Measurements from ENCODE around the gene OBSCN.
"Not testable (repeated sequence)": the region's sequence is repeated elsewhere in the genome, so short reads cannot be mapped to it uniquely, and the experiment has no call there.

The OBSCN gene

DNA sequence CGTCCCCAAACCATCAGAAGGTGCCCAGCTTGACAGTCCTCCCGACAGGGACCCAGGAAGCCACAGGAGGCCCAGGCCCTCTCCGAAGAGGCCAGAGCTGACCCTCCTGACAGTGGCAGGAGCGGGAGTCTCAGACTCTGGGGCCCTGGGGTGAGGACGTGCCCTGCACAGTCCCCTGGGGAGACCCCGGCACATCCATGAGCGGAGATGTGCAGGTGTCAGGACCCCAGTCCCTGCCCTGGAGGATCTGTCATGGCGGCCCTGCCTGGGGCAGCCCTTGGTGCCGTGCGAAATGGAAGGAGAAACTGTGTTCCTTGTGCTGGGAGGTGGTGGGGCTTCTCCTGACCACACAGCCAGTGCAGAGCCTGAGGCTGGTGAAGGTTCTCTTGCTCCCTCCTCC lies 55.8 kb downstream of the OBSCN start:
- no peak for DNase-seq

DNA sequence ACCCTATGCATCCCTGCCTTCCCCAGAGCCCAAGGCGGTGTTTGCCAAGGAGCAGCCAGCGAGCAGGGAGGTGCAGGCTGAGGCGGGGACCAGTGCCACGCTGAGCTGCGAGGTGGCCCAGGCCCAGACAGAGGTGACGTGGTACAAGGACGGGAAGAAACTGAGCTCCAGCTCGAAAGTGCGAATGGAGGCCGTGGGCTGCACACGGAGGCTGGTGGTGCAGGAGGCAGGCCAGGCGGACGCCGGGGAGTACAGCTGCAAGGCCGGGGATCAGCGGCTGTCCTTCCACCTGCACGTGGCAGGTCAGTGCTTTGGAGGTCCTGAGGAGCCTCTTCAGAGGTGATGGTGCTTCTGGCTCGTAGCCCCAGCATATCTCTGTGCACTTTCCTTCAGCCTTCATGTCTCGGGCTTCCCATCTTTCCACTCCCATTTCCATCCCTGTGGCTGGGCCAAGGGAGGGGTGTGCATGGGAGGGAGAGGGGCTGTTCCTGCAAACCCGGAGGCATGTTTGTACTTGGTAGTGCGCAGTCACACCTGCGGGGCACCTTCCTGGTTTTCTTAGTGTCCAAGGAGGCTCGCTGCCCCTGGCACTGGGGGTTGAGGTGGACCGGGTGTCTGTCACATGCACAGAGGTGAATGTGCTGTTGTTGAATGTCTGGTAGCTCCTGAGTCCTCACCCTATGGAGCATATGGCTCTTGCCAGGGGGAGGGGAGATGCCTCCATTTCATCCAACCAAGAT lies 56.4 kb downstream of the OBSCN start:
- DNase-seq: no peak

DNA sequence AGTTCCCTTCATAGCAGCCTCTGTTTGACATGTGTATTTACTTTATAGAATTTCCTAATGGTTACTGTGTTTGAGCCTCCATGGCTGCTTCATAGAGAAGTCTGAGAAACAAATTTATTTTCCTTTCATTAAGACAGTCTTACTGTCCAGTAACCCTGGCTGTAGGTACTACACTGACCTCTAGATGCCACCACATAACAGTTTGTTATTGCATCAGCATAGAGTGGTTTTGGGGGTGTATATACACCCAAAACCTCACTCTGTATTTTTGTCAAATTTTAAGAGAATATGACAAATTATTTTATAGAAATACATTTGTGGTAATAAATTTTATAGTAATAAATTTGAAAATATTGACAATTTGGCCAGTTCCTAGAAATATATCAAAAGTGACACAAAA lies 57.3 kb downstream of the OBSCN start:
- DNase-seq: no peak

DNA sequence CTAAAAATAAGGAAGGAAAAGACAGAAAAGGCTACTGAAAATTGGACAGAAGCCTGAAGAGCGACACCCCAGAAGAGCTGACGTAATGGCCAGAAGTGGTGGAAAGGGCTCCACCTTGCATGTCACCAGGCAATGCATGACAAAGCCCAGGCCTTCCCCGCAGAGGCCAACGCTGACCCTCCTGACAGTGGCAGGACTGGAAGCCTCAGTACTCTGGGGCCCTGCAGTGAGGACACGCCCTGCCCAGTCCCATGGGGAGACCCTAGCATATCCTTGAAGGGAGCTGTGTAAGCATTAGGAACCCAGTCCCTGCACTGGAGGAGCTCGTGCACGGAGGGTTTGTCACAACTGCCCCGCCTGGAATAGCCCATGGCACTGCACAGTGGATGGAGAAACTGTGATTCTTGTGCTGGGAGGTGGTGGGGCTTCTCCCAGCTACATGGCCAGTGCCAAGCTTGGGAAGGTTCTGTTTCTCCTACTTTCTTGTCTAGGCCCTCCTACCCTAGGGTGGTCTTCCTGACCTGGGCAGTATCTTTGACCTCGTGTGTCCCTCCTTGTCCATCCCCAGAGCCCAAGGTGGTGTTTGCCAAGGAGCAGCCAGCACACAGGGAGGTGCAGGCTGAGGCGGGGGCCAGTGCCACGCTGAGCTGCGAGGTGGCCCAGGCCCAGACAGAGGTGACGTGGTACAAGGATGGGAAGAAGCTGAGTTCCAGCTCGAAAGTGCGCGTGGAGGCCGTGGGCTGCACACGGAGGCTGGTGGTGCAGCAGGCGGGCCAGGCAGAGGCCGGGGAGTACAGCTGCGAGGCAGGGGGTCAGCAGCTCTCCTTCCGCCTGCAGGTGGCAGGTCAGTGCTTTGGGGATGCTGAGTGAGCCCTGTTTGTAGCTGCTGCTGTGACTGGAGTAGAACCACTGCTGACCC lies 60.4 kb downstream of the OBSCN start:
- no peak for DNase-seq

DNA sequence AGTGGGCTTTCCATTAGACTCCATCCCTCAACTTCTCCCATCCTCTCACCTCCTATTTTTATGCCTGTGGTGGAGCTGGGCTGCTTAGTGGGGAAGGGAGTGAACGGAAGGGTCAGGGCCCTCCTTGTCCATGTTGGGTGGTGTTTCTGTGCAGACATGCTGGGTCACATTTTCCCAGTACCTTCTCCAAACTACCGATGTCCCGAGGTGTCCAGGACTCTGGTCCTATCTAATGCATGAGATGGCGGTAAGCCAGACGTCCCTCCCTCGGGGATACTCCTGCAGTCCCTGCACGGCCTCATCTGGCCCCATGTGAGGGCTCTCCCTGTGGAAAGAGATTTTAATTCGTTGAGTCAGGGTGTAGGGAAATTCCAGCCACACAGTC lies 61.0 kb downstream of the OBSCN start:
- DNase-seq: no peak

DNA sequence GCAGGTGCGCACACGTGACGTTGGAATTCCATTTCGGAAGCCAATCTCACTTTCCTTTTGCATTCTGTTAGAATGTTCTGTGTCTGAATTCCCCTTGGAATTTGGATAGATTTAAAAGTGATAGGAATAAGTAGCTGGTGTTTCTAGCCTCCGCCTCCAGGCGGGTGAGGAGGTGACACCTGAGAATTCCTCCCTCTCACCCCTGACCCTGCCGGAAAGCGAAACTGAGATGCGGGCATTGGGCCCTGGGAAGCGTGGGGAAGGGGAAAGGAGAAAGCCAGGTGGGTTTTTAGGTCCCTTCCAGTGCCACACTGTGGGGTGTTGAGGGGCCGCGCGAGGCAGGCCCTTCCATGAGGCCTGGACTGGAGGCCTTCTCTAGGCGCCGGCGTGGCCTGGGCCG lies 61.6 kb downstream of the OBSCN start:
- DNase-seq: not testable (repeated sequence)

DNA sequence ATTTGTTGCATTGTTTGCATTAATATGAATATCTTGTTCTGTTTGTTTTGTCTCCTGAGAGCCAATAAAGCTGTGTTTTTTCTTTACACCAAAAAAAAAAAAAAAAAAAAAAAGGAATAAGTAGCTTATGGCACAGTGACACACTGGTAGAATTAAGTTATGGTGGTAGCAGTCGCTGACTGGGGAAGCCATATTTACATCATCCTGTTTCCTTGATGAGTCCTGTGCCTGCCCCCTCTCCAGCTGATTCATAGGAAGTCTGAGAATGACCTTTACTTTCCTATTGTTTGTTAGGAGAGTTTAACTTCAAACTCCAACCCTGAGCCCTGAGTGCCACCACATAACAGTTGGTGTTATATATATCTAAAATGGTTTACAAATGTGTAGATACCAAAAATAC lies 62.2 kb downstream of the OBSCN start:
- DNase-seq: no peak

DNA sequence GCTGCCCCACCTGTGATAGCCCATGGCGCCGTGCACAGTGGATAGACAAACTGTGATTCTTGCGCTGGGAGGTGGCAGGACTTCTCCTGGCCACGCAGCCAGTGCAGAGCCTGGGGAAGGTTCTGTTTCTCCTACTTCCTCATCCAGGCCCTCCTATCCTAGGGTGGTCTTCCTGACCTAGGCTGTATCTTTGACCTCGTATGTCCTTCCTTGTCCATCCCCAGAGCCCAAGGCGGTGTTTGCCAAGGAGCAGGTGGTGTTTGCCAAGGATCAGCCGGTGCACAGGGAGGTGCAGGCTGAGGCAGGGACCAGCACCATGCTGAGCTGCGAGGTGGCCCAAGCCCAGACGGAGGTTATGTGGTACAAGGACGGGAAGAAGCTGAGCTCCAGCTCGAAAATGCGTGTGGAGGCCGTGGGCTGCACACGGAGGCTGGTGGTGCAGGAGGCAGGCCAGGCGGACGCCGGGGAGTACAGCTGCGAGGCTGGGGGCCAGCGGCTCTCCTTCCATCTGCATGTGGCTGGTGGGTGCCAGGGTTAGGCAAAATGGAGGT lies 63.9 kb downstream of the OBSCN start:
- DNase-seq: no peak

DNA sequence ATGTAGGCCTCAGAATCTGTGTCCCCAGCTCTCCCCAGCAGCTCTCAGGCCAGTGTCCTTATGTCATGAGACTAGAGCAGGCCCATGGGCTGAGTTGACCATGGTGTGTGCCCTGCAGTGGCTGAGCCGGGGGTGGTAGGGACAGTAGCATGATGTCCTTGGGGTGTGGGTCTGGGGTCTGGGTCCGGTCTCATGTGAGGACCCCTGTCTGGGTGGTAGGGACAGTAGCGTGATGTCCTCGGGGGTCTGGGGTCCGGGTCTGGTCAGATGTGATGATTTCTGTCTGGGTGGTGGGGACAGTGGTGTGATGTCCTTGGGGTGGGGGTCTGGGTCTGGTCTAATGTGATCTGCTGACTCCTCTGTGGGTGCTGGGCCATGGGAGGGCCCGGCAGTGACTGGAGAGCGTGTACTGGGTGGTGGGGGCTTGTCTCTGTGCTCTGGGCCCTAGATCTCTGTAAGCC lies 64.5 kb downstream of the OBSCN start:
- no peak for DNase-seq

DNA sequence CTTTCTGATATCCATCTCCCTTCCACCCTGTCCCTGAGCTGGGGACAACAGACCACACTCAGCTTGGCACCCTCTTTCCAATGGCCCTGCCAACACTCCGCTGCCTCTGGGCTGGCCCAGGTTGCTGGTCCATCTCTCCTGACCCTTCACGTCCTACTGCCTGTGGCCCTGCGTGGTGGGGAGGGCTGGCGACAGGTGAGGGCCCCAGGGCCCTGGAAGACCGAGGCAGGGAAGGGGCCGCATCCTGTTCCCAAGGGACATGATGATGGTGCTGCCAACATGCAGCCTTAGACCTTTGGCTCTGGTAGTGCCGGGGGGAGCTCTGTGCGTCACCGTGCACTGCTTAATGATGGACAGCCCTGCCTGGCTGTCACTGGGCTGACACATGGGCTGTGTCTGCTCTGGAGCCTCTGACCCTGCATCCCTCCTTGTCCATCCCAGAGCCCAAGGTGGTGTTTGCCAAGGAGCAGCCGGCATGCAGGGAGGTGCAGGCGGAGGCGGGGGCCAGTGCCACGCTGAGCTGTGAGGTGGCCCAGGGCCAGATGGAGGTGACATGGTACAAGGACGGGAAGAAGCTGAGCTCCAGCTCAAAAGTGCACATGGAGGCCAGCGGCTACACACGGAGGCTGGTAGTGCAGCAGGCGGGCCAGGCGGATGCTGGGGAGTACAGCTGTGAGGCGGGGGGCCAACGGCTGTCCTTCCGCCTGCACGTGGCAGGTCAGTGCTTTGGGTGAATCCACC lies 65.2 kb downstream of the OBSCN start:
- DNase-seq: no peak

DNA sequence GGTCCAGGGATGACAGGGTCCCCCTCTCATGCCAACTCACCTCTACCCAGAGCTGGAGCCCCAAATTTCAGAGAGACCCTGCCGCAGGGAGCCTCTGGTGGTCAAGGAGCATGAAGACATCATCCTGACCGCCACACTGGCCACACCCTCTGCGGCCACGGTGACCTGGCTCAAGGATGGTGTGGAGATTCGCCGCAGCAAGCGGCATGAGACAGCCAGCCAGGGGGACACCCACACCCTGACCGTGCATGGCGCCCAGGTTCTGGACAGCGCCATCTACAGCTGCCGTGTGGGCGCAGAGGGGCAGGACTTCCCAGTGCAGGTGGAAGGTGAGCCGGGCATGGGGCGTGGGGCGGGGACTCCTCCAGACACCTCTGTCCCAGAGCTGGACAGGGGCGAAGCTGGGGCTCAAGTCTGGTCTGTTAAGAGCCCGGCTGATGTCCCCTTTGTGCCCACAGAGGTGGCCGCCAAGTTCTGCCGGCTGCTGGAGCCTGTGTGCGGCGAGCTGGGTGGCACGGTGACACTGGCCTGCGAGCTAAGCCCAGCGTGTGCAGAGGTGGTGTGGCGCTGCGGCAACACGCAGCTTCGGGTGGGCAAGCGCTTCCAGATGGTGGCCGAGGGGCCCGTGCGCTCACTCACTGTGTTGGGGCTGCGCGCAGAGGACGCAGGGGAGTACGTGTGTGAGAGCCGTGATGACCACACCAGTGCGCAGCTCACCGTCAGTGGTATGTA lies 66.0 kb downstream of the OBSCN start:
- DNase-seq: no peak

DNA sequence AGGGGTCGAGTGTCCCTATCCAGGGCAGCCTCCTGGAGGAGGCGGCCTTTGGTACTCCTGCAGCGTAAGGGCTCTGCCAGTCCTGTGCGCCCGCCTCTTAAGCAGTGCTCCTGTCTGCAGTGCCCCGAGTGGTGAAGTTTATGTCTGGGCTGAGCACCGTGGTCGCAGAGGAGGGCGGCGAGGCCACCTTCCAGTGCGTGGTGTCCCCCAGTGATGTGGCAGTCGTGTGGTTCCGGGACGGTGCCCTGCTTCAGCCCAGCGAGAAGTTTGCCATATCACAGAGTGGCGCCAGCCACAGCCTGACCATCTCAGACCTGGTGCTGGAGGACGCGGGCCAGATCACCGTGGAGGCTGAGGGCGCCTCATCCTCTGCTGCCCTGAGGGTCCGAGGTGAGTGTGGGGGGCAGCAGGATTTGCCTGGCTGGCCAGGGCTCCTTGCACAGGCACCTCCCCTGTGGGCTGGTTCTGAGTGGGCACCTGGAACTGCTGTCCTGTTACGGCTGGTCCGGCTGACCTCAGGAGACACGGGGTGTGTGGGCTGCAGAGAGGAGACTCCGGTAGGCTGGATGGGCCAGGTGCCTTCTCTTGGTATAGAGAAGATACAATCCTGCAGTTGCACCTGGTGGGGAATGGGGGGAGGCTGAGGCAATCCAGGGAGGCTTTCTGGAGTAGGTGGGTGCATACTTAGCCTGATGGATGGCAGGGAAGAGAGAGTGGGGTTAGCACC lies 66.8 kb downstream of the OBSCN start:
- no peak for DNase-seq

DNA sequence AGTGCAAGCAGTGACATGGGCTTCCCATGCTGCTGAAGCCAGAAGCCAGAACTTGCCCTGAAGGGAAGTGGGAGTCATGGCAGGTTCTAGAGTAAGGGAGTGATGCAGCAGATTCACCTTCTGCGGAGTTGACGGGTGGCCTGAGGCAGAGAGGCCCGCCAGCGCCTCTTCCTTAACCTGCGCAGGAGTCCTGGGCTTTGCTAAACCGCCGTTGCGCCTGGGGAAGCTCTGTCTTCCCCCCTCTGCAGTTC lies 67.3 kb downstream of the OBSCN start:
- DNase-seq: no peak

DNA sequence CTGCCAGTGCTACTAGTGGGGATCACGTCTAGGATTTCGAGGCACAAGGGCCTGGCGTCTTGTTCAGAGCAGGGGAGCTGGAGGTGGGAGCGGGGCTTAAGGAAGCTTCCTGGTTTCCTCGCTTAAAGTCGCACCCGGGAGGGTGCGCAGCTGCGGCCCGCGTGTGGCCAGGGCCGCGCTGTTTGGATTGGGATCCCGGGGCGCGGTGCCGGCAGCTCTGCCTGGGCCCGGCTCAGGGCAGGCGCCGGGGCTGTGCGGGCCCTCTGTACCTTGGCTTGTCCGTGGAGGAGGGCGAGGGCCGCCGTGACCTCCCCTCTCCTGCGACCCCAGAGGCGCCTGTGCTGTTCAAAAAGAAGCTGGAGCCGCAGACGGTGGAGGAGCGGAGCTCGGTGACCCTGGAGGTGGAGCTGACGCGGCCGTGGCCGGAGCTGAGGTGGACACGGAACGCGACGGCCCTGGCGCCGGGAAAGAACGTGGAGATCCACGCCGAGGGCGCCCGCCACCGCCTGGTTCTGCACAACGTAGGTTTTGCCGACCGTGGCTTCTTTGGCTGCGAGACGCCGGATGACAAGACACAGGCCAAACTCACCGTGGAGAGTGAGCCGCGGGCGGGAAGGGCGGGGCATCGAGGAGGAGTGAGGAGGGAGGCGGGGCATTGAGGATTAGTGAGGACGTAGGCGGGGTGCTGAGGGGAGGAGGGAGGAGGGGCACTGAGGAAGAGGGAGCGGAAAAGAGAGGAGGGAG lies 67.8 kb downstream of the OBSCN start:
- peak; percentile 62 for DNase-seq

DNA sequence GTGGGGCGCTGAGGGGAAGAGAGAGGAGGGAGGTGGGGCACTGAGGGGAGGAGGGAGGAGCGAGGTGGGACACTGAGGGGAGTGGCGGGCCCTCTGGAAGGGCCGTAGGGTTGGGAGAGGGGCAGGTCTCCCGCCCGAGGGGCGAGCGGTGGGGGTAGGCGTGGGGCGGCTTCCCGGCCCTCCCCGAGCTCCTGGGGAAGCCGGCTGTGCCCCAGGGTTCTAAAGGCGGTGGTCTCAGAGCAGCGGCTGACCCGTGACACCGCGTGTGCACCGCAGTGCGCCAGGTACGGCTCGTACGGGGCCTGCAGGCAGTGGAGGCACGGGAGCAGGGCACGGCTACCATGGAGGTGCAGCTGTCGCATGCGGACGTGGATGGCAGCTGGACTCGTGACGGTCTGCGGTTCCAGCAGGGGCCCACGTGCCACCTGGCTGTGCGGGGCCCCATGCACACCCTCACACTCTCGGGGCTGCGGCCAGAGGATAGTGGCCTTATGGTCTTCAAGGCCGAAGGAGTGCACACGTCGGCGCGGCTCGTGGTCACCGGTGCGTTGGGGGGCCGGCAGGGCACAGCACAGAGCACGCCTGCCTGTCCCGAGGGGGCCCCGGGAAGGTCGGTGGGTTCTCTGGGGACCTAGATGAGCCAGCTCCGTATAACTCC lies 68.5 kb downstream of the OBSCN start:
- DNase-seq: no peak

DNA sequence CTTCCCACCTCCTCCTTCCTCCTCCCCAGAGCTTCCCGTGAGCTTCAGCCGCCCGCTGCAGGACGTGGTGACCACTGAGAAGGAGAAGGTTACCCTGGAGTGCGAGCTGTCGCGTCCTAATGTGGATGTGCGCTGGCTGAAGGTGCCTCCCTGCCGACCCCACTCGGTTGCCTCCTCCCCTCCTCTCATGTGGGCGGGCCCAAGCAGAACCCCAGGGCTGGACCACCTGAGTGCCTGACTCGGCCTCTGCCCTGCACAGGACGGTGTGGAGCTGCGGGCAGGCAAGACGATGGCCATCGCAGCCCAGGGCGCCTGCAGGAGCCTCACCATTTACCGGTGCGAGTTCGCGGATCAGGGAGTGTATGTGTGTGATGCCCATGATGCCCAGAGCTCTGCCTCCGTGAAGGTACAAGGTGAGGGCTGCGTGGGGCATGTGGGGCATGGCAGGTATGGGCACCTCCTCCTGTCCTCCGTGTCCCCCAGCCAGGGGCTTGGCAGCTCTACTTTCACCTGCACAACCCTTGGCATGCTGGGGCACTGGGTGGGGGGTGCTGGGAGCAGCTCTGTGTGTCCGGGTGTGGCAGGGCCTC lies 69.2 kb downstream of the OBSCN start:
- no peak for DNase-seq

DNA sequence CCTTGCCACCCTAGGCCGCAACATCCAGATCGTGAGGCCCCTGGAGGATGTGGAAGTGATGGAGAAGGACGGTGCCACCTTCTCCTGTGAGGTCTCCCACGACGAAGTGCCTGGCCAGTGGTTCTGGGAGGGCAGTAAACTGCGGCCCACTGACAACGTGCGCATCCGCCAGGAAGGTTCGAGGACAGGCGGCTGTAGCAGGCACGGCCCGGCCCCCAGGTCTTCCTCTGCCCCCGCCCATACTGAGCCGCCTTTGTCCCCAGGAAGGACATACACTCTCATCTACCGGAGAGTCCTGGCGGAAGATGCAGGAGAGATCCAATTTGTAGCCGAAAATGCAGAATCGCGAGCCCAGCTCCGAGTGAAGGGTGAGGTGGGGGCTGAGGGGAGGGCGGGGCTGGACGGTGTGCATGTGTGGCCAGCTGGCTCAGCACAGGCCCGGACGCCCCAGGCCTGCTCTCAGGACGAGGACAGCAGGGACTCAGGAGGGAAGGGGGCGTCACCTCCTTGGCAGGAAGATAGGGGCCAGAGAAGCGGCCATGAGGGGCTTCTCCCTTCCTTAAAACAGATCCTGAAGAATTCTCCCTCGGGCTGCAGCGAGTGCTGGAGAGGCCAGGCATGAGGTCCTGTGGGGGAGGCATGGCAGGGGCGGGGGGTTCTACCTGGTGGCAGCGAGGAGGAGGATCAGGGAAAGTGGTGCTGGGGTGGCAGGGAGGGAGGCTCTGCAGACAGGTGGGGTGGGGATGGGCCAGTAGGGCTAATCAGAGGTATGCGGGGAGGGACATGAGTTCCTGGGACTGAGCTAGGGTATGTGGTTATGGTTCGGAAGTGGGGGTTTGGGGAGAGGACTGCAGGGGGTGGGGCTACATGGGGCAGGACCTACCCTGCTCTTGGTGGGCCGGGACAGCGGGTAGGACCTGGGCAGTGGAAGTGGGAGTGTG lies 69.9 kb downstream of the OBSCN start:
- DNase-seq: no peak

DNA sequence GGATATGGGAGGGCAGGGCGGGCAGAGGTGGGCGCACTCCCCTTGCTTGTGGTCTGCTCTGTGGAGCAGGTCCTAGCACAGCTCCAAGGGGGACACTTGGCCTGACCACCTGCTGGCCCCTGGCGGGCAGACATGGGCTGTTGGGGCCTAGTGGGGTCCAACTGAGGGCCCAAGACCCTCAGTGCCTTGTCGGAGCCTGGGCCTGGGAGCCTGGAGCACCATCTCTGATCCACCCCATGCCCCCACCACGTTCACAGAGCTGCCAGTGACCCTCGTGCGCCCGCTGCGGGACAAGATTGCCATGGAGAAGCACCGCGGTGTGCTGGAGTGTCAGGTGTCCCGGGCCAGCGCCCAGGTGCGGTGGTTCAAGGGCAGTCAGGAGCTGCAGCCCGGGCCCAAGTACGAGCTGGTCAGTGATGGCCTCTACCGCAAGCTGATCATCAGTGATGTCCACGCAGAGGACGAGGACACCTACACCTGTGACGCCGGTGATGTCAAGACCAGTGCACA lies 70.6 kb downstream of the OBSCN start:
- no peak for DNase-seq
